ENCODE data around the gene HEXD. TPM values are rescaled to one million over a fixed set of nuclear protein-coding genes. Genes with fewer than 3 reads are reported as not detected.

The HEXD gene
- total RNA-seq, 1 donor from 2014 or later = 11.4 TPM

DNA sequence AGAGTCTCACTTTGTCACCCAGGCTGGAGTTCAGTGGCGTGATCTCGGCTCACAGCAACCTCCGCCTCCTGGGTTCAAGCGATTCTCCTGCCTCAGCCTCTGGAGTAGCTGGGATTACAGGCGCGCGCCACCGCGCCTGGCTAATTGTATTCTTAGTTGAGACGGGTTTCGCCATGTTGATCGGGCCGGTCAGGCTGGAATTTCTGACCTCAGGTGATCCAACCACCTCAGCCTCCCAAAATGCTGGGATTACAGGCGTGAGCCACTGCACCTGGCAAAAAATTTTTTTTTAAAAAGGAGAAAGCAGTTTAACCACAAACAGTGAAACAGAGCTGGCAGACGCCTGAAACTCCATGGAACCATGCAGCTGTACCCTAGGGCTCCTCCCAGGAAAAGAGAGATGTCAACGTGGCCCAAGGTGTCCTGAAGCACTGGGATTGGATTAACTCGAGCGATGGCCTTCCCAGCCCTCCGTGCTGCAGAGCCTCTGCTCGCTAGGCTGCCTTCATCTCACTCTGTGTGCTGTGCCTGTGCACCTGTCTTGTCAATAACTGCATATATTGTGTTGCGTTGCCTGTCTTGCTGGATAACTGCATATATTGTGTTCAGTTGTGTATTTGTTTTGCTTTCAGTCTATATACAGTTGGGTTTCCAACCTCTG, 71.8 kb downstream of the HEXD start:
- no peak overlapping the region for H3K4me3 ChIP-seq (ENCODE audit: low read depth, low read length)
- TF ChIP-seq, protein P1, sequence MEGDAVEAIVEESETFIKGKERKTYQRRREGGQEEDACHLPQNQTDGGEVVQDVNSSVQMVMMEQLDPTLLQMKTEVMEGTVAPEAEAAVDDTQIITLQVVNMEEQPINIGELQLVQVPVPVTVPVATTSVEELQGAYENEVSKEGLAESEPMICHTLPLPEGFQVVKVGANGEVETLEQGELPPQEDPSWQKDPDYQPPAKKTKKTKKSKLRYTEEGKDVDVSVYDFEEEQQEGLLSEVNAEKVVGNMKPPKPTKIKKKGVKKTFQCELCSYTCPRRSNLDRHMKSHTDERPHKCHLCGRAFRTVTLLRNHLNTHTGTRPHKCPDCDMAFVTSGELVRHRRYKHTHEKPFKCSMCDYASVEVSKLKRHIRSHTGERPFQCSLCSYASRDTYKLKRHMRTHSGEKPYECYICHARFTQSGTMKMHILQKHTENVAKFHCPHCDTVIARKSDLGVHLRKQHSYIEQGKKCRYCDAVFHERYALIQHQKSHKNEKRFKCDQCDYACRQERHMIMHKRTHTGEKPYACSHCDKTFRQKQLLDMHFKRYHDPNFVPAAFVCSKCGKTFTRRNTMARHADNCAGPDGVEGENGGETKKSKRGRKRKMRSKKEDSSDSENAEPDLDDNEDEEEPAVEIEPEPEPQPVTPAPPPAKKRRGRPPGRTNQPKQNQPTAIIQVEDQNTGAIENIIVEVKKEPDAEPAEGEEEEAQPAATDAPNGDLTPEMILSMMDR (conservative IDR thresholded peaks at IDR 0.05; ENCODE audit: low read depth, low read length) = no peak
- DNase-seq (ENCODE audit: low read depth) = no peak

DNA sequence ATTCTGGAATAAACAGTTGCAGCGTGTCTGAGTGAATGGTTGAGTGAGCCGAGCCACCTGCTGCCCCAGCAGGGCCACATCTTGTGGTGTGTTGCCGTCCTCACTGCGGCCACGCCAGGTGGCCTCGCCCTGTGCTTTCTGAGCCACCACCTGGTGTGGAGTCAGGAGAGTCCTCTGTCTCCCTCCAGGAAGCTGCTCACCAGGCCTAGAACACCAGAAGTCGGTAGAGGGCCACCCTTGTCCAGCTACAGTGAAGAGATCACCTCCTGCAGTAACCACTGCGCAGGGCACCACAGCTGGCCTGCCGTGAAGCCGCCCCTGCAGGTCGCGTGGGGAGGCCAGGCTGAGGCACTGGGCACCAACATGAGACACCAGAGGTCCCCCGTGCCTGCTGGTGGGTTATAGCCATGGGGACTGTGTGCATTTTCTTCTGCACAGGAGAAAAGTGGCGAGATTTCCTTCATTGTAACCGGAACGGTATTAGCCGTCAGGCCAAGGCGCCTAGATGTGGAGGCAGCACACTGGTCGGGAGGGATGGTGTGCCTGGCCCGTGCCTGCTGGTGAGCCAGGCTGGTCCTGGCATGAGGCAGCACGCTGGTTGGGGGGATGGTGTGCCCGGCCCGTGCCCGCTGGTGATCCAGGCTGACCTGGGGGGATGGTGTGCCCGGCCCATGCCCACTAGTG, 72.5 kb downstream of the HEXD start:
- DNase-seq (ENCODE audit: low read depth) = no peak
- TF ChIP-seq, protein P1 (conservative IDR thresholded peaks at IDR 0.05; ENCODE audit: low read depth, low read length) = no peak

DNA sequence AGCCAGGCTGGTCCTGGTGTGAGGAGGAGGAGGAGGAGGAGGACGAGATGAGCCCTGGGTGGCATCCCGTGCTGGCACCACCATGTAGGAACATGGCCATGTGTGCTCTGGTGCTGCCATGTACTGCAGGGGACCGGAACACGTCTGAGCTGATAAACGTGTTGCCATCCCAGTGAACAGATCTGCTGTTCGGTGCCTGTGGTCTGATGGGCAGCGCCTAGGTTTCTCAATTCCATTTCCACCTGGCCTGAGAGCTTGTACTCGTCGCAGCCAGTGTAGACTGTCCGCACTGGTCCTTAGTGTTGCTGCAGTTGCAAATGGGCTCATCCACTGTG, 73.0 kb downstream of the HEXD start:
- TF ChIP-seq, protein P1 (conservative IDR thresholded peaks at IDR 0.05; ENCODE audit: low read depth, low read length) = no peak
- DNase-seq (ENCODE audit: low read depth) = no peak
- no peak overlapping the region for H3K4me3 ChIP-seq (ENCODE audit: low read depth, low read length)

More for the DNA sequence above, 72.5 kb downstream of the HEXD start:
- no peak overlapping the region for H3K4me3 ChIP-seq (ENCODE audit: low read depth, low read length)

DNA sequence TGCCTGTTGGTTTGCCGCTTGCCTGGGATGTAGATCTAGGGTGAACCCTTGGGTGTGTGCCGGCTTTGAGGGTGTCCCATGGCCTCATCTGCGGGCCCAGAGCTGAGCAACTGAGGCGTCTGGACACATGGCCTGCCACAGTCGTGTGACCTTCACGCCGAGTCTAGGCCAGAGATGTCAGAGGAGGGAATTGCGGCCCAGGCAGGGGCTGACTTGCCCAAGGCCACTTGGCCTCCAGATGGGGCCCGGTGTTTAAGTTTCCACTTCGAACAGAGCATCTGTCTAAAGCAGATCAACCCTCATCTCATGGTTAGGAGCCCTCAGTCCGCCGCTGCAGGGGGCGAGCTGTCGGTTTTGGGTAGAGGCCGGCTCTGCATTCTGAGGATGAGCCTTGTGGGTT, 73.4 kb downstream of the HEXD start:
- no peak overlapping the region for H3K4me3 ChIP-seq (ENCODE audit: low read depth, low read length)
- no peak for DNase-seq (ENCODE audit: low read depth)
- TF ChIP-seq, protein P1 (conservative IDR thresholded peaks at IDR 0.05; ENCODE audit: low read depth, low read length) = no peak

Other genes starting within 250 kb of the HEXD start
- gene CCDC57, start 205.5 kb upstream of the HEXD start, total RNA-seq = 10.5 and 10.8 TPM in 2 replicates
- 169 and 190 TPM in 2 replicates for gene SLC16A3, start 189.3 kb upstream of the HEXD start, total RNA-seq
- 32.0 and 54.1 TPM in 2 replicates for gene CSNK1D, start 144.6 kb upstream of the HEXD start, total RNA-seq
- not detected in 2 replicates for gene CD7, start 100.7 kb upstream of the HEXD start, total RNA-seq
- 0.75 and 1.9 TPM in 2 replicates for gene SECTM1, start 84.6 kb upstream of the HEXD start, total RNA-seq
- gene TEX19, start 59.1 kb upstream of the HEXD start, total RNA-seq = 0.07 TPM in 1 of 2 replicates, not detected in the other
- not detected in 2 replicates for gene UTS2R, start 46.6 kb upstream of the HEXD start, total RNA-seq
- gene OGFOD3, start 239 bp downstream of the HEXD start, total RNA-seq = 29.4 and 63.9 TPM in 2 replicates
- gene CYBC1, start 32.4 kb downstream of the HEXD start, total RNA-seq = 72.1 and 78.8 TPM in 2 replicates
- 45.4 and 64.4 TPM in 2 replicates for gene NARF, start 40.4 kb downstream of the HEXD start, total RNA-seq
- 33.4 and 46.4 TPM in 2 replicates for gene FOXK2, start 101.4 kb downstream of the HEXD start, total RNA-seq
- gene WDR45B, start 230.1 kb downstream of the HEXD start, total RNA-seq = 81.3 and 94.4 TPM in 2 replicates